GM23338 (cell line): ENCODE results near the gene CCDC92B. TPM values are rescaled to one million over a fixed set of nuclear protein-coding genes. Genes with fewer than 3 reads are reported as not detected.

ENCODE experiments used
- ATAC-seq: fragments of 200-7000 bp; cut with Tn5 transposase; 3 replicates; pipeline ENCODE4 v1.9.1; 2020
- DNase-seq: peaks from one replicate; pipeline ENCODE4 v3.0.0-alpha.2; 2015; ENCODE audit warnings: low spot score
- H2AFZ ChIP-seq: fragments of 200-600 bp; sonication (generic); 2 replicates; pipeline ENCODE4 v1.8.0; 2016; ENCODE audit warnings: antibody characterized with exemption, mild to moderate bottlenecking, moderate library complexity
- H3F3A ChIP-seq: fragments of 200-600 bp; sonication (generic); replicated peaks from 2 replicates; pipeline ENCODE4 v1.8.0; 2017; ENCODE audit warnings: antibody characterized with exemption, mixed run types, low read depth
- H3K27ac ChIP-seq: fragments of 200-600 bp; sonication (generic); 2 replicates; pipeline ENCODE4 v1.6.1; 2016; ENCODE audit warnings: low read depth
- H3K27me3 ChIP-seq: fragments of 200-600 bp; sonication (generic); 2 replicates; pipeline ENCODE4 v1.8.0; 2016; ENCODE audit warnings: mild to moderate bottlenecking, mixed run types, moderate library complexity; ENCODE audit not compliant: insufficient read depth
- H3K36me3 ChIP-seq: fragments of 200-600 bp; sonication (generic); 2 replicates; pipeline ENCODE4 v1.8.0; 2016; ENCODE audit warnings: mild to moderate bottlenecking; ENCODE audit not compliant: insufficient read depth
- H3K4me1 ChIP-seq: fragments of 200-600 bp; sonication (generic); 2 replicates; pipeline ENCODE4 v1.8.0; 2016; ENCODE audit warnings: mild to moderate bottlenecking, moderate library complexity; ENCODE audit not compliant: insufficient read depth
- H3K4me2 ChIP-seq: fragments of 200-600 bp; sonication (generic); 2 replicates; pipeline ENCODE4 v1.7.1; 2017; ENCODE audit warnings: mixed run types
- H3K4me3 ChIP-seq: fragments of 200-600 bp; sonication (generic); 2 replicates; pipeline ENCODE4 v1.6.1; 2016; ENCODE audit warnings: mixed run types
- H3K79me2 ChIP-seq: fragments of 200-600 bp; sonication (generic); replicated peaks from 2 replicates; pipeline ENCODE4 v1.8.0; 2017; ENCODE audit warnings: mild to moderate bottlenecking; ENCODE audit not compliant: insufficient read depth
- H3K9me2 ChIP-seq: fragments of 200-600 bp; sonication (generic); 2 replicates; pipeline ENCODE4 v1.8.0; 2017; ENCODE audit not compliant: insufficient read depth
- H4K20me1 ChIP-seq: fragments of 200-600 bp; sonication (generic); replicated peaks from 2 replicates; pipeline ENCODE4 v1.8.0; 2017; ENCODE audit warnings: mild to moderate bottlenecking; ENCODE audit not compliant: insufficient read depth
- H3K27ac Mint-ChIP-seq: 2 replicates; pipeline ENCODE4 v1.8.0; 2020; ENCODE audit warnings: inconsistent platforms, mild to moderate bottlenecking, moderate library complexity, mixed read lengths
- H3K27me3 Mint-ChIP-seq: 3 replicates; pipeline ENCODE4 v1.8.0; 2022; ENCODE audit warnings: low read depth, mild to moderate bottlenecking, moderate library complexity, mixed read lengths, inconsistent platforms; ENCODE audit not compliant: insufficient read depth, poor library complexity
- H3K36me3 Mint-ChIP-seq: 3 replicates; pipeline ENCODE4 v1.8.0; 2021; ENCODE audit warnings: low read depth, mild to moderate bottlenecking, inconsistent platforms, moderate library complexity, mixed read lengths
- H3K4me1 Mint-ChIP-seq: 3 replicates; pipeline ENCODE4 v1.8.0; 2020; ENCODE audit warnings: mild to moderate bottlenecking, inconsistent platforms, mixed read lengths
- H3K4me3 Mint-ChIP-seq: 3 replicates; pipeline ENCODE4 v1.8.0; 2021; ENCODE audit warnings: moderate library complexity, mild to moderate bottlenecking, inconsistent platforms, mixed read lengths
- H3K9me3 Mint-ChIP-seq: 3 replicates; pipeline ENCODE4 v1.8.0; 2020; ENCODE audit warnings: moderate library complexity, mild to moderate bottlenecking, inconsistent platforms, mixed read lengths
- CREB1 ChIP-seq: fragments of 250-450 bp; sonication (Bioruptor Pico); IDR thresholded peaks from 2 replicates; pipeline ENCODE4 v1.5.0; 2020; ENCODE audit warnings: low read depth, mild to moderate bottlenecking, moderate library complexity
- EZH2 ChIP-seq: fragments of 200-600 bp; sonication (generic); IDR thresholded peaks from one replicate; pipeline ENCODE4 v1.8.0; 2017; ENCODE audit warnings: antibody characterized with exemption, mild to moderate bottlenecking, low read depth; ENCODE audit not compliant: unreplicated experiment
- EZH2phosphoT487 ChIP-seq: fragments of 200-600 bp; sonication (generic); IDR thresholded peaks from one replicate; pipeline ENCODE4 v1.8.1; 2018; ENCODE audit warnings: antibody characterized with exemption; ENCODE audit not compliant: unreplicated experiment
- JUNB ChIP-seq: IDR thresholded peaks from one replicate; pipeline ENCODE4 v1.6.1; 2016; ENCODE audit warnings: antibody characterized with exemption; ENCODE audit not compliant: unreplicated experiment
- NANOG ChIP-seq: IDR thresholded peaks from 2 replicates; pipeline ENCODE4 v1.6.1; 2016; ENCODE audit warnings: antibody characterized with exemption, borderline replicate concordance
- STAT1 ChIP-seq: IDR thresholded peaks from one replicate; pipeline ENCODE4 v1.6.1; 2016; ENCODE audit warnings: antibody characterized with exemption; ENCODE audit not compliant: unreplicated experiment
- ZNF114 ChIP-seq: fragments of 250-450 bp; sonication (Bioruptor Pico); IDR thresholded peaks from 2 replicates; pipeline ENCODE4 v1.5.0; 2020; ENCODE audit warnings: mild to moderate bottlenecking, moderate library complexity
- ZNF331 ChIP-seq: fragments of 250-450 bp; sonication (Bioruptor Pico); IDR thresholded peaks from 2 replicates; pipeline ENCODE4 v1.5.0; 2020; ENCODE audit warnings: low read depth, mild to moderate bottlenecking, moderate library complexity
- polyA plus RNA-seq: library from polyadenylated mRNA; unstranded; fragments of >200 nt; fragmentation: Nextera tagmentation; extraction: Ambion mirVana; gene quantifications from 2 replicates; pipeline ENCODE4 v1.2.1, GENCODE V29; 2016
- total RNA-seq: library from RNA; depleted of rRNA; stranded (reverse); fragments of >200 nt; shearing (Covaris generic); gene quantifications from 2 replicates; pipeline ENCODE4 v1.2.3, GENCODE V29; 2014
- TF ChIP-seq, protein P1 (sequence below): IDR thresholded peaks from 2 replicates; pipeline ENCODE4 v1.6.1; 2016; ENCODE audit warnings: antibody characterized with exemption
- TF ChIP-seq, protein P2 (sequence below): fragments of 250-450 bp; sonication (Bioruptor Pico); IDR thresholded peaks from 2 replicates; pipeline ENCODE4 v1.5.0; 2020; ENCODE audit warnings: mild to moderate bottlenecking, moderate library complexity
- TF ChIP-seq, protein P3 (sequence below), 2 experiments: fragments of 200-600 bp in 1 of 2; sonication (generic) in 1 of 2; conservative IDR thresholded peaks; 2 replicates each; pipeline versions ENCODE4 v1.5.1 to v1.6.1; 2016 to 2017; ENCODE audit warnings: antibody characterized with exemption in 2 of 2, low read depth in 2 of 2, mild to moderate bottlenecking in 2 of 2, moderate library complexity in 1 of 2
- TF ChIP-seq, protein P4 (sequence below): IDR thresholded peaks from one replicate; pipeline ENCODE4 v1.6.1; 2018; ENCODE audit warnings: antibody characterized with exemption; ENCODE audit not compliant: unreplicated experiment

Gene CCDC92B
- total and polyA plus RNA-seq, 2 experiments from 2014 or later, result 5.7 to 9.1 TPM

DNA sequence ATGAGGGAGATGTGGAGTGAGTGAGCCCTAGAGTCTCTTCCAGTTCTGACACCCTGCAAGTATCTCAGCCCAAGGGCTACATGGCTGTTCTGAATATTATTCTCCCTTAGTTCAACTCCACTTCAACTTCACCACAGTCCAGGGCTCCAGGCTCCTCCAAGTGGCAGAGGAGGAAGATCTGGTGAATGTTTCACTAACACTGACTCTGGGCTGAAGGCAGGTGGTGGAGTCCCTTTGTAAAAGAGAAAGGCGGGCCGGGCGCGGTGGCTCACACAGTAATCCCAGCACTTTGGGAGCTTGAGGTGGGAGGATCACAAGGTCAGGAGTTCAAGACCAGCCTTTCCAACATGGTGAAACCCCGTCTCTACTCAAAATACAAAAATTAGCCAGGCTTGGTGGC, 13.6 kb downstream of the CCDC92B start:
- Histone ChIP-seq H3K4me3 (no peak overlapping the region), H3K36me3 (no peaks in the 10 kb centered on the region), H2AFZ (no peak overlapping the region), H3K27me3 (no peaks in the 10 kb centered on the region), H3K4me2 (no peak overlapping the region), H3K9me2 (no peaks in the 10 kb centered on the region), H4K20me1 (no peaks in the 10 kb centered on the region; the same call in 1 of the 2 replicates), H3K27ac (no peak overlapping the region), H3K79me2 (no peaks in the 10 kb centered on the region), H3F3A (no peaks in the 10 kb centered on the region), H3K4me1 (no peaks in the 10 kb centered on the region)
- Mint-ChIP-seq H3K9me3 (no peaks in the 10 kb centered on the region; the same call in 2 of the 3 replicates), H3K4me3 (no peak overlapping the region), H3K27me3 (no peaks in the 10 kb centered on the region), H3K4me1 (no peaks in the 10 kb centered on the region; the same call in 2 of the 3 replicates), H3K36me3 (peaks cover 9% of the 10 kb centered on the region), H3K27ac (no peak overlapping the region)
- DNase-seq, result no peak
- ATAC-seq, result no peak
- TF ChIP-seq, protein P1, sequence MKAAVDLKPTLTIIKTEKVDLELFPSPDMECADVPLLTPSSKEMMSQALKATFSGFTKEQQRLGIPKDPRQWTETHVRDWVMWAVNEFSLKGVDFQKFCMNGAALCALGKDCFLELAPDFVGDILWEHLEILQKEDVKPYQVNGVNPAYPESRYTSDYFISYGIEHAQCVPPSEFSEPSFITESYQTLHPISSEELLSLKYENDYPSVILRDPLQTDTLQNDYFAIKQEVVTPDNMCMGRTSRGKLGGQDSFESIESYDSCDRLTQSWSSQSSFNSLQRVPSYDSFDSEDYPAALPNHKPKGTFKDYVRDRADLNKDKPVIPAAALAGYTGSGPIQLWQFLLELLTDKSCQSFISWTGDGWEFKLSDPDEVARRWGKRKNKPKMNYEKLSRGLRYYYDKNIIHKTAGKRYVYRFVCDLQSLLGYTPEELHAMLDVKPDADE, result no peak
- TF ChIP-seq EZH2 (no peak), NANOG (no peak), EZH2phosphoT487 (no peak), ZNF114 (CRISPR knock-in tag) (no peak), STAT1 (no peak), ZNF331 (CRISPR knock-in tag) (no peak), CREB1 (CRISPR knock-in tag) (no peak), JUNB (no peak)
- TF ChIP-seq, protein P2, sequence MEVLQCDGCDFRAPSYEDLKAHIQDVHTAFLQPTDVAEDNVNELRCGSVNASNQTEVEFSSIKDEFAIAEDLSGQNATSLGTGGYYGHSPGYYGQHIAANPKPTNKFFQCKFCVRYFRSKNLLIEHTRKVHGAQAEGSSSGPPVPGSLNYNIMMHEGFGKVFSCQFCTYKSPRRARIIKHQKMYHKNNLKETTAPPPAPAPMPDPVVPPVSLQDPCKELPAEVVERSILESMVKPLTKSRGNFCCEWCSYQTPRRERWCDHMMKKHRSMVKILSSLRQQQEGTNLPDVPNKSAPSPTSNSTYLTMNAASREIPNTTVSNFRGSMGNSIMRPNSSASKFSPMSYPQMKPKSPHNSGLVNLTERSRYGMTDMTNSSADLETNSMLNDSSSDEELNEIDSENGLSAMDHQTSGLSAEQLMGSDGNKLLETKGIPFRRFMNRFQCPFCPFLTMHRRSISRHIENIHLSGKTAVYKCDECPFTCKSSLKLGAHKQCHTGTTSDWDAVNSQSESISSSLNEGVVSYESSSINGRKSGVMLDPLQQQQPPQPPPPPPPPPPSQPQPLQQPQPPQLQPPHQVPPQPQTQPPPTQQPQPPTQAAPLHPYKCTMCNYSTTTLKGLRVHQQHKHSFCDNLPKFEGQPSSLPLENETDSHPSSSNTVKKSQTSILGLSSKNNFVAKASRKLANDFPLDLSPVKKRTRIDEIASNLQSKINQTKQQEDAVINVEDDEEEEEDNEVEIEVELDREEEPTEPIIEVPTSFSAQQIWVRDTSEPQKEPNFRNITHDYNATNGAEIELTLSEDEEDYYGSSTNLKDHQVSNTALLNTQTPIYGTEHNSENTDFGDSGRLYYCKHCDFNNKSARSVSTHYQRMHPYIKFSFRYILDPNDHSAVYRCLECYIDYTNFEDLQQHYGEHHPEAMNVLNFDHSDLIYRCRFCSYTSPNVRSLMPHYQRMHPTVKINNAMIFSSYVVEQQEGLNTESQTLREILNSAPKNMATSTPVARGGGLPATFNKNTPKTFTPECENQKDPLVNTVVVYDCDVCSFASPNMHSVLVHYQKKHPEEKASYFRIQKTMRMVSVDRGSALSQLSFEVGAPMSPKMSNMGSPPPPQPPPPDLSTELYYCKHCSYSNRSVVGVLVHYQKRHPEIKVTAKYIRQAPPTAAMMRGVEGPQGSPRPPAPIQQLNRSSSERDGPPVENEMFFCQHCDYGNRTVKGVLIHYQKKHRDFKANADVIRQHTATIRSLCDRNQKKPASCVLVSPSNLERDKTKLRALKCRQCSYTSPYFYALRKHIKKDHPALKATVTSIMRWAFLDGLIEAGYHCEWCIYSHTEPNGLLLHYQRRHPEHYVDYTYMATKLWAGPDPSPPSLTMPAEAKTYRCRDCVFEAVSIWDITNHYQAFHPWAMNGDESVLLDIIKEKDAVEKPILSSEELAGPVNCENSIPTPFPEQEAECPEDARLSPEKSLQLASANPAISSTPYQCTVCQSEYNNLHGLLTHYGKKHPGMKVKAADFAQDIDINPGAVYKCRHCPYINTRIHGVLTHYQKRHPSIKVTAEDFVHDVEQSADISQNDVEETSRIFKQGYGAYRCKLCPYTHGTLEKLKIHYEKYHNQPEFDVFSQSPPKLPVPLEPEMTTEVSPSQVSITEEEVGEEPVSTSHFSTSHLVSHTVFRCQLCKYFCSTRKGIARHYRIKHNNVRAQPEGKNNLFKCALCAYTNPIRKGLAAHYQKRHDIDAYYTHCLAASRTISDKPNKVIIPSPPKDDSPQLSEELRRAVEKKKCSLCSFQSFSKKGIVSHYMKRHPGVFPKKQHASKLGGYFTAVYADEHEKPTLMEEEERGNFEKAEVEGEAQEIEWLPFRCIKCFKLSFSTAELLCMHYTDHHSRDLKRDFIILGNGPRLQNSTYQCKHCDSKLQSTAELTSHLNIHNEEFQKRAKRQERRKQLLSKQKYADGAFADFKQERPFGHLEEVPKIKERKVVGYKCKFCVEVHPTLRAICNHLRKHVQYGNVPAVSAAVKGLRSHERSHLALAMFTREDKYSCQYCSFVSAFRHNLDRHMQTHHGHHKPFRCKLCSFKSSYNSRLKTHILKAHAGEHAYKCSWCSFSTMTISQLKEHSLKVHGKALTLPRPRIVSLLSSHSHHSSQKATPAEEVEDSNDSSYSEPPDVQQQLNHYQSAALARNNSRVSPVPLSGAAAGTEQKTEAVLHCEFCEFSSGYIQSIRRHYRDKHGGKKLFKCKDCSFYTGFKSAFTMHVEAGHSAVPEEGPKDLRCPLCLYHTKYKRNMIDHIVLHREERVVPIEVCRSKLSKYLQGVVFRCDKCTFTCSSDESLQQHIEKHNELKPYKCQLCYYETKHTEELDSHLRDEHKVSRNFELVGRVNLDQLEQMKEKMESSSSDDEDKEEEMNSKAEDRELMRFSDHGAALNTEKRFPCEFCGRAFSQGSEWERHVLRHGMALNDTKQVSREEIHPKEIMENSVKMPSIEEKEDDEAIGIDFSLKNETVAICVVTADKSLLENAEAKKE (CRISPR knock-in tag), result no peak
- TF ChIP-seq, protein P3, sequence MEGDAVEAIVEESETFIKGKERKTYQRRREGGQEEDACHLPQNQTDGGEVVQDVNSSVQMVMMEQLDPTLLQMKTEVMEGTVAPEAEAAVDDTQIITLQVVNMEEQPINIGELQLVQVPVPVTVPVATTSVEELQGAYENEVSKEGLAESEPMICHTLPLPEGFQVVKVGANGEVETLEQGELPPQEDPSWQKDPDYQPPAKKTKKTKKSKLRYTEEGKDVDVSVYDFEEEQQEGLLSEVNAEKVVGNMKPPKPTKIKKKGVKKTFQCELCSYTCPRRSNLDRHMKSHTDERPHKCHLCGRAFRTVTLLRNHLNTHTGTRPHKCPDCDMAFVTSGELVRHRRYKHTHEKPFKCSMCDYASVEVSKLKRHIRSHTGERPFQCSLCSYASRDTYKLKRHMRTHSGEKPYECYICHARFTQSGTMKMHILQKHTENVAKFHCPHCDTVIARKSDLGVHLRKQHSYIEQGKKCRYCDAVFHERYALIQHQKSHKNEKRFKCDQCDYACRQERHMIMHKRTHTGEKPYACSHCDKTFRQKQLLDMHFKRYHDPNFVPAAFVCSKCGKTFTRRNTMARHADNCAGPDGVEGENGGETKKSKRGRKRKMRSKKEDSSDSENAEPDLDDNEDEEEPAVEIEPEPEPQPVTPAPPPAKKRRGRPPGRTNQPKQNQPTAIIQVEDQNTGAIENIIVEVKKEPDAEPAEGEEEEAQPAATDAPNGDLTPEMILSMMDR (conservative IDR thresholded peaks at IDR 0.05; ENCODE audit: low read depth in 2 of 2), result no peak
- TF ChIP-seq, protein P4, sequence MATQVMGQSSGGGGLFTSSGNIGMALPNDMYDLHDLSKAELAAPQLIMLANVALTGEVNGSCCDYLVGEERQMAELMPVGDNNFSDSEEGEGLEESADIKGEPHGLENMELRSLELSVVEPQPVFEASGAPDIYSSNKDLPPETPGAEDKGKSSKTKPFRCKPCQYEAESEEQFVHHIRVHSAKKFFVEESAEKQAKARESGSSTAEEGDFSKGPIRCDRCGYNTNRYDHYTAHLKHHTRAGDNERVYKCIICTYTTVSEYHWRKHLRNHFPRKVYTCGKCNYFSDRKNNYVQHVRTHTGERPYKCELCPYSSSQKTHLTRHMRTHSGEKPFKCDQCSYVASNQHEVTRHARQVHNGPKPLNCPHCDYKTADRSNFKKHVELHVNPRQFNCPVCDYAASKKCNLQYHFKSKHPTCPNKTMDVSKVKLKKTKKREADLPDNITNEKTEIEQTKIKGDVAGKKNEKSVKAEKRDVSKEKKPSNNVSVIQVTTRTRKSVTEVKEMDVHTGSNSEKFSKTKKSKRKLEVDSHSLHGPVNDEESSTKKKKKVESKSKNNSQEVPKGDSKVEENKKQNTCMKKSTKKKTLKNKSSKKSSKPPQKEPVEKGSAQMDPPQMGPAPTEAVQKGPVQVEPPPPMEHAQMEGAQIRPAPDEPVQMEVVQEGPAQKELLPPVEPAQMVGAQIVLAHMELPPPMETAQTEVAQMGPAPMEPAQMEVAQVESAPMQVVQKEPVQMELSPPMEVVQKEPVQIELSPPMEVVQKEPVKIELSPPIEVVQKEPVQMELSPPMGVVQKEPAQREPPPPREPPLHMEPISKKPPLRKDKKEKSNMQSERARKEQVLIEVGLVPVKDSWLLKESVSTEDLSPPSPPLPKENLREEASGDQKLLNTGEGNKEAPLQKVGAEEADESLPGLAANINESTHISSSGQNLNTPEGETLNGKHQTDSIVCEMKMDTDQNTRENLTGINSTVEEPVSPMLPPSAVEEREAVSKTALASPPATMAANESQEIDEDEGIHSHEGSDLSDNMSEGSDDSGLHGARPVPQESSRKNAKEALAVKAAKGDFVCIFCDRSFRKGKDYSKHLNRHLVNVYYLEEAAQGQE, result no peak
